Measurements from ENCODE around the gene INPPL1.
"Not testable (repeated sequence)": the region's sequence is repeated elsewhere in the genome, so short reads cannot be mapped to it uniquely, and the experiment has no call there.

Gene INPPL1

DNA sequence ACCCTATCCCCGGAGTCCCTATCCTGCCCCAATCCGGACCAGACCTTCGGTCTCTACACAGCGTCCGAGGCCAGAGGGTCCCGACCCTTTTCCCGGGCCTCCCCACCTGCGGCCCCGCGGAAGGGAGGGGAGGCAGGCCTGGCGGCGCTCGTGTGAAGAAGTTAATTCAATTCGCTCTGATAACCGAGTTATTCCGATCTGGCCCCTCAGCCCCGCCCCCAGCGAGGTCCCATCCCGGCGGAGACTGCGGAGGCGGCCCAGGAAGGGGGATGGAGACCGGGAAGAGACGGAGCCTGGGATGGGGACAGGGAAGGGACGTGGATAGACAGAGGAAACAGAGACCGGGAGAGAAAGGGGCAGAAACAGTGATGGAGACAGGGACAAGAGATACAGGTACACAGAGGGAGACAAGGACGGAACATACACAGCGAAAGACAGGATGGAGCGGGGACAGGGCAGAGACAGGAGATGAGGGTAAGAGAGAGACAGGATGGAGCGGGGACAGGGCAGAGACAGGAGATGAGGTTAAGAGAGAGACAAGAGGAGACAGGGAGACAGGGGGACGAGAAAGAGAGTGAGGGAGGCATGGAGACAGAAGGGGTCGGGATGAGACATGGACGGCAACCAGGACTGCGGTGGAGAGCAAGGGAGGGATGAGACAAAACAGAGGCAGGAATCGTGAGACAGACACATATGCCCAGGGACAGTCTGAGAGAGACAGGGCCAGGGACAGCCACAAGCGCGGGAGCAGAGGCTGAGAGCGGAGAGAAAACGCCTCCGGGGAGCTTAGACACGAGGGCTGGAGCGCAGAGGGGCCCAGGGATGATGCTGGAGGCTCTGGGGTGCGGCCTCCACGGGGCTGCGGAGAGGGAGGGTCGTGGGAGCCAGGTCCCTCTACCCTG lies 20.0 kb downstream of the INPPL1 start:
- DNase-seq, result no peak

DNA sequence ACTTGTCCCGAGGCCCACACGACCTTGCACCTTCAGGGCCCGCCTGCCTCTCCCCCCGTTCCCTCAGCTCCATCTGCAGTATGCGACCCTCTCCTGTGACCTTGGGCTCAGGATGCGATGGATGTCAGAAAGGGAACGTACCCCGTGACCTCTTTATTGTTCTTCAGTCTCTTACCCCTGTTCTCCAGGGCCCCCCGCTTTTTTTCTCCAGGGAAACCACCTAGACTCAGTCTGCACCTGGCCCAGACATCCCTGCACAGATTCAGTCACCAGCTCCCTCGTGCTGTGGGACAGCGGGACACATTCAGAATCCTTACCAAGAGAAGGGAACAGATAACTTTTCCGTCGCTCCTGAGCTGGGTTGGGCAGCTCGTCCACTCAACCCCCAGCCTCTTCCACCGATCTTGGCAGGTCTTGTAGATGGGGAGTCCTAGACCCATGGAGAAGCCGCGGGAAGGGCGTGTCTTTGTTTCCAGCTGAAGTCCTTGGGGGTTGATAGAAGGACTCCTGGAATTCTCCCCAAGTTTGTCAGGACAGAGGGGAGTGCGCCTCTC lies 20.8 kb downstream of the INPPL1 start:
- no peak for DNase-seq

DNA sequence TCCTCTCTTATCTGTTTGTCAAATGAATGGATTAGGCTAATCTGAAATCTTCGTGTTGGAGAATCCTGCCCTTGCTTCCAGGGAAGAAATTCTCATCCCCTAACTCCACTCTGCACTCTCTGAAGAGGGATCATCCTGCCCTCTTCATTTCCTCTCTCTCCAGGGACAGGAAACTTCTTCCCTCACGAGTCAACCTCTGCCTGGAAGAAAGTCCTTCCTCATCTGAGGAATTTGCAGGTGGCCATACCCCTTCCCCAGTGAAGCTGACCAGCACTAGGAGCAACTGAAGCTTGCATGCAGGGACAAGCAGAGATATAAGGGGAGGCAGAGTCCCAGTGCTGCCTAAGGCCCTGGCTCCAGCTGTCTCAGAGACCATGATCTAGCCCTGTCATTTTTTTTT lies 23.0 kb downstream of the INPPL1 start:
- DNase-seq, result no peak

DNA sequence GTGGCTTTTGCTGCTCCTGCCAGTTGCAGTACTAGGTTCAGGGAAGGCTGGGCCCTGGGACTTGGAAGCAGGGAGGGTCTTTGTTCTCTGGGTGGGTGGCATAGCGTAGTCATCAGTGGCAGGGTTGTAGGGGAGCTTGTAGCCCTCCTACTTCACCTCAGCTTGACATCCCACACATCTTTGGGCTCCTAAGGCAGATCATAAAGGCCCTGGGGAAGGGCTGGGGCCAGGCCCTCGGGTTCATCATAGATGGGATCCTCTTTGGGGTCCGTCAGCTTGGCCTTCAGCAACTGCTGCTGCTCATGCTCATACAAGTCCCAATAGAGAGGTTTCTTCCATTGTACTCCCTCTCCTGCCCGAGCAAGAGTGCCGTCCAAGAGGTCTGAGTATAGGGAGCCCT lies 25.4 kb downstream of the INPPL1 start:
- no peak for DNase-seq

DNA sequence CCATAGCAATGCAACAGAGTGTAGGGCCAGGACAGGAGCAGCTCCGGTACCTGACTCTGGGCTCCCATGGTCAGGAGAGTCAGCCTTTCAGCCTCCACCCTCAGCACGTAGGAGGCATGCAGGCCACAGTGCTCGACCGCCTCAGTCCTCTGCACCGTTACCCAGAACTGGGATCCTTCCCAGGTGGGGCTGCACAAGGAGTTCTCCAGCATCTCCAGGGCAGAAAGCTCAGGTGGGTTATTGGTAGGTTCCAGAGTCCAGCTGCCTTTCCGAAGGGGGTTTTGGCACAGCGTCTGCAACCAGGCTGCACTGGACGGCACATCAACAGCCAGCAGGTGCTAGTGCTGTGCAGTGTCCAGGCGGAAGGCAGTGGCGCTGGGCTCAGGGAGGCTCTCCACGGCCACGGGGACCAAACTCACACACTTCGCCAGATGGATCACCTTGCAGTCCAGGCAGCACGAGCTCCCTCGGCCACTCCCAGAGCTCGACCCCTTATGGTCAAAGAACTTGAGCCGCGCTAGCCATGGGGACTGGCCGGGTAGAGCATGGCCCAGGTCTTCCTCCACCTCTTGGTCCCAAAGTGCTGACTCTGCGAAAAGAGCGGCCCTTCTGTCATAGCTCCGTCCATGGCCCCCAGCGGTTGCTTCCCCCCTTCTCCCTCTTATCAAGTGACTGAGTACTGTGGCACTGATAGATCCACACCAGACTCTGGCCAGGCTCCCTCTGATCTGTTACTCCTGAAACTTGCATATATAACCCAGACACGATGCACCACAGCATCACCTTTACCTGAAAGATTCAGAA lies 26.3 kb downstream of the INPPL1 start:
- DNase-seq, result no peak

DNA sequence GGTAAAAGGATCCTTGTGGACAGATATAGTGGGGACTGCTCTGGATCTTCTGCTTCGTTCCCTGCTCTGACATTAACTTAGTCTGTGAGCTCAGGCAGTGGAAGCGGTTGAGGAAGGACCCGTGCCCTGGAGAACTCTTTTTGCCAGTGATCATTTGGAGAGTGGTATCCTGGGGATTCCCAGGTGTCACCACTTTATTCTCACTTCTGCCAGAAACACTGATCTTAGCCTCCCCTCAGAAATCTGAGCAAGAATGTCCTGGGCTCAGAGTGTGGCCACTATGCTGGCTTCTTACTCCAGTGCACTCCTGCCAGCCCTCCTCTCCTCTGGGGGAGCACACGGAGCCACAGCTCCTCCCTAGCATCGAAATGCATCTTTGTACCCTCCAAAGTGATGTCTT lies 27.0 kb downstream of the INPPL1 start:
- no peak for DNase-seq

DNA sequence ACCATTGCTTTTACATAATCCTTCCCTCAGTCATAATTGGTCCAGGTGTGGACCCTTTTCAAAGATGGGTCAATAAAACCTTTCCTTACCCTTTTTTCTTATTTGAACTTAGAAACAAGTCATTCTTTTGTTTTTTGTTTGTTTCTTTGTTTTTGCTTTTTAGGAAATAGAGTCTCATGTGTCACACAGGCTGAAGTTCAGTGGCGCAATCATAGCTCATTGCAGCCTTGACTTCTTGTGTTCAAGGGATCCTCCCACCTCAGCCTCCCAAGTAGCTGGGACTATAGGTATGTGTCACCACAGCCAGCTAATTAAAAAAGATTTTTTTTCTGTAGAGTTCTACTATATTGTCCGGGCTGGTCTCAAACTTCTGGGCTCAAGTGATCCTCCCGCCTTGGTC lies 28.8 kb downstream of the INPPL1 start:
- no peak for DNase-seq

DNA sequence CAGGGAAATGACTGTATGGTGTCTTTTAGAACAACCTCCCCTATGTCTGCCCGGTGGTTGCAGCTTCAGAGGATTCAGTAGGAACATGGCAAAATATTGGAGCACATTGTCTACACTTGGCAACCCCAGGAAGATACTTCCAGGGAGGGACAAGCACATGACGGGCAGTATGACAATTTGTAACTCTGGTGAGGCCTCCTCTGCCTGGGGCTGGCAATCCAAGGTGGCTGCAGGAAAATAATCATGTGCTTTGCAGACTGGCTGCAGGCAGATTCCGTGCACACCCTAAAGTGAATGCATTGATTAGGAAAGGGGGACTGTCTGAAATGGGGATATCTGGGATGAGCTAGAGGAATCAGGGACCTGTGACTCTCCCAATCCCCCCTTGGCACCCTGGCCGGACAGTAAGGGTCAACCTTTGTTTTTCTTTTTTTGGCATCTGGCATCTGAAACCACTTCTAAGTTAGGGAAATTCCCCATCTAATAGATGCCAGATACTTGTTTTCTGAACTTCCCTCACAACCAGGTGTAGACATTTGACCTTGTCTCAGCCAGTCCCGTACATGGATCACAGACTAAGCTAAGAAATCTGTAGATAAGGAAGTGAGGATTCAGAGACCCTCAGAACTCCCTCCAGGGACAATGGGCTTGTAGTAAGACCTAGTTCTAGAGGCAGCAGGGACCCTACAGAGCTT lies 29.9 kb downstream of the INPPL1 start:
- no peak for DNase-seq

DNA sequence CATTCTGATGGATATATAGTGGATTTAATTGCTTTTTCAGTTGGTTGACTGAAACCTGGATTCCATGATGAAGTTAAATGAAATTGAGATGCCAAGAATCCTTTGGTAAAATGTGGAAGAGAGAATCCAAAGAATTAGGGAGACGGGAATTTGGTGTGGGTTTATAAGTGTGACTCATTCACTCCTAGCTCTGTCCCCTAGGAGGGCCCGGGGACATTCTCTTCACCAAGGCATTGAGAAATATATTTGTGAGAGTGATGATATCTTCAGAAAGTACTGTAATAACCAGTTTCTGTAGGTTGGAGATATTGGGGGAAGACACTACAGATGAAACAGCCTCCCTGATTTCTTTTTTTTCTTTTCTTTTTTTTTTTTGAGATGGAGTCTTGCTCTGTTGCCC lies 33.0 kb downstream of the INPPL1 start:
- no peak for DNase-seq

DNA sequence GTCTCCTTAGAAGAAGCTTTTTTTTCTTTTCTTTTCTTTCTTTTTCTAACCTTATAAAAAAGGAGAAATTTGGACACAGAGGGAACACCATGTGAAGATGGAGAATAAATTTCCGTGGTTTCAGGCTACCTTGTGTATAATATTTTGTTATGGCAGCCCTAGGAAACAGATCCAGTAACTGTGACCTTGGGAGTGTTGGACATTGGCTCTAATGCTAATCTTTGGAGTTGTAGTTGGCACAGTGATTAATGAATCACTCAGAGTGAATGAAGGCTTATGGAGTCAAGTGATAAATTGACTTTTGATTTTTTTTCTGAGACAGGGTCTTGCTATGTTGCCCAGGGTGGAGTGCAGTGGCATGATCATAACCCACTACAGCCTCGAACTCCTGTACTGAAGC lies 34.9 kb downstream of the INPPL1 start:
- no peak for DNase-seq

DNA sequence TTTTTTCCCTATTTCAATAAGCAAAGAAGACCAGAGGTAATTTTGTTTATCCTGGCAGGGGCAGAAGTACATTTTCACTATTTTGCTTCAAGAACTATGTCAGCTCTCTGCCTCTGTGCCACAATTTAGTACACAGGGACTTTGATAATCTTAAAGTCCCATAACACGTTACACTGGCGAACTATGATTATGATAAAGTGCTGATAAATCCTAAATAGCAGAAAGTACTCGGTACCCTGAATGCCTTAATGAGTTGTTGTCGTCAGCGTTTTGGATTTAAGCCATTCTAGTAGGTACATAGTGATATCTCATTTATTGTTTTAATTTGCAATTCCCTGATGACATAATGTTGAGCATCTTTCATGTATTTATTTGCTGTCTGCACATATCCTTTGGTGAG lies 36.0 kb downstream of the INPPL1 start:
- no peak for DNase-seq

DNA sequence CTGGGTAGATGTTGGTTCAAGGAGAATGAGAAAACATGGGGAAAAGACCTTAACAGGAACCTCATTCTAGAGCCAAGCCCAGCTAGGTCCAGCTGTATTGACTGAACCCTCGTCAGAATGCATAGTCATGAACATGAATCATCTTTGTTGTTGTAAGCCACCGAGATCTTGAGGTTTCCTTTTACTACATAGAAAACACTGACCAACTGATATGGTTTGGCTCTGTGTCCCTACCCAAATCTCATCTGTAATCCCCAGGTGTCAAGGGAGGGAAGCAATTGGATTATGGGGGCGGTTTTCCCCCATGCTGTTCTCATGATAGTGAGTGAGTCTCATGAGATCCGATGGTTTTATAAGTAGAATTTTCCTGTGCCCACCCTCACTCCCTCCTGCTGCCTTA lies 38.8 kb downstream of the INPPL1 start:
- no peak for DNase-seq

DNA sequence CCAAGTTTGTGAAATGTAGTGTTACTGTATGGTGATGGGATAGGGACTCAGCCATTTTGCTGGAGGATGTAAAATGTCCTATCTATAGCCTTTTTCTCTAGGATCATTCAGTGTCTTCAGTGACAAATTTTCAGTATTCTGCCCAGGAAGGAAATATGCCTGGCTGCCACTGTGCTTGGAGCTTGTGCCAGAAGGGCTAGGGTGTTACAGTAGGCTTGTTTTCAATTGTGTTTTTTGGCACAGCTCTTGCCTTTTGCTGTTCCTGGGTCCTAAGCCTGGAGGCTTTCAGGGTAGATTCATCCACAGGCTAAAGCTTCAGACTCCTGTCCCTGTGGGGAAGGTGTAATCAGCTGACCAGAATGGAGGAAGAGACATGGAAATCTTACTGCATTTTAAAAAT lies 41.4 kb downstream of the INPPL1 start:
- DNase-seq, result no peak

DNA sequence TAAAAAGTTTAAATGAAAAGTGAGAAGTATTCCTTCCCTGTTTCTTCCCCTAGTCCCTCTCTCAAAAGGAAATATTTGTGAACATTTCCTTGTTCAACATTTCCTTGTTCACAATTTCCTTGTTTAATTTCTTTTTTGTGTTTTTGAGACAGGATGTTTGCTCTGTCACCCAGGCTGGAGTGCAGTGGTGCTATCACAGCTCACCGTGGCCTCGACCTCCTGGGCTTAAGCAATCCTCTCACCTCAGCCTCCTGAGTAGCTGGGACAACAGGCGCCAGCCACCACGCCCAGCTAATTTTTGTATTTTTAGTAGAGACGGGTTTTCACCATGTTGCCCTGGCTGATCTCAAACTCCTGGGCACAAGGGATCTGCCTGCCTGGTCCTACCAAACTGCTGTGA lies 42.4 kb downstream of the INPPL1 start:
- DNase-seq, result not testable (repeated sequence)

DNA sequence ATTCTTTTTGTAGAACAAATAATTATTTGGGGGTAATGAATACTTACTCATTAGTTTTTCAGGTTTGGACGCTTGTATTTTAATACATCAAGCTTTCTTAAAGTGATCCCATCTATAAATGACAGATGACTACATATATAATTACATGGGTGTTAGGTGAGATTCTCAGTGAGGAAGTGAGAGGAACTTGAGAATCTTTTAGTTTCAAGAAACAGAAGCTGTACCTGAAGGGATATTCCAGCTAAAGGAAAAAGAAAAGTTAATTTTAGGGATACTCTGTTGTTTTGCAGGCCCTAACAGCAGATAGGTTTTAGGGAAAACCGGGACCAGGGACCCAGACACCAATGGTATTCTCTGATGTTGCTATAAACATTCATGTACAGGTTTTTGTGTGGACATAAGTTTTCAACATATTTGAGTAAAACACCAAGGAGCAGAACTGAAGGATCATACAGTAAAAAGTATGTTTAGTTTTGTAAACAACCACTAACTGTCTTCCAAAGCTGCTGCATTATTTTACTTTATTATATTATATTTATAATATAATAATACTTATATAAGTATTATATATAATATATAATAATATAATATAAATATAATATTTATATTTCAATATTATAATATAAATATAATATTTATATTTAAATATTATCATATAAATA lies 43.5 kb downstream of the INPPL1 start:
- no peak for DNase-seq

DNA sequence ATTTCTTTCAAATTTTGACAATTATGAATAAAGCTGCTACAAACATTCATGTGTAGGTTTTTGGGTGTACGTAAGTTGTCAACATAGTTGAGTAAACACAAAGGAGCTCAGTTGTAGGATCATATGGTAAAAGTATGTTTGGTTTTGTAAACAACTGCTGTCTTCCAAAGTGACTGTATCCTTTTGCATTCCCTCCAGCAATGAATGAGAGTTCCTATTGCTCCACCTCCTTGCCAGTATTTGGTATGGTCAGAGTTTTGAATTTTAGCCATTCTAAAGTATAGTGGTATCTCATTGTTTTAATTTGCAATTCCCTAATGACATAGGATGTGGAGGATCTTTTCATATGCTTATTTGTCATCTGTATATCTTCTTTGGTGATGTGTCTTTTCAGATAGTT lies 47.4 kb downstream of the INPPL1 start:
- no peak for DNase-seq

DNA sequence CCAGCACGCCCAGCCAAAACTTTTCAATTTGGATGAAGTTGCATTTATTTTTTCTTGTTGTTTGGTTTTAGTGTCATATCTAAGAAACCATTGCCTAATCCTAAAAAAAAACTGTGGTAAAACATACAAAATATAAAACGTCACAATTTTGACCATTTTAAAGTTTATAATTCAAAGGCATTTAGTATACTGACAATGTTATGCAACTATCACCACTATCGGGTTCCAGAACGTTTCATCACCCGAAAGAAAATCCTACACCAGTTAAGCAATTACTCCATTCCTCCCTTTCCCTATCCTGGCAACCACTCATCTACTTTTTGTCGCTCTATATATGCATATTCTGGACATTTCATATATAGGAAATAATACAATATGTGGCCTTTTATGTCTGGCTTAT lies 49.9 kb downstream of the INPPL1 start:
- no peak for DNase-seq

DNA sequence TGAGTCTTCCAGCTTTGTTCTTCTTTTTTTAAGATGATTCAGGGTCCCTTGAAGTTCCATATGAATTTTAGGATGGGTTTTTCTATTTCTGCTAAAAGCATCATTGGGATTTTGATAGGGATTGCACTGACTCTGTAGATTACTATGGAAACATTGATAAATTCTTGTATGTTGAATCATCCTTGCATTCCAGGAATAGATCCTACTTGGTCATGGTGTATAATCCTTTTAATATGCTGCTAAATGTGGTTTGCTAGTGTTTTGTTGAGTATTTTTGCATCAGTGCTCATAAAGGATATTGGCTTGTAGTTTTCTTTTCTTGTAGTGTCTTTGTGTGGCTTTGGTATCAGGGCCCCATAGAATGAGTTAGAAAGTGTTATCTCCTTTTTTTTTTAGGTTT lies 54.3 kb downstream of the INPPL1 start:
- DNase-seq, result no peak

DNA sequence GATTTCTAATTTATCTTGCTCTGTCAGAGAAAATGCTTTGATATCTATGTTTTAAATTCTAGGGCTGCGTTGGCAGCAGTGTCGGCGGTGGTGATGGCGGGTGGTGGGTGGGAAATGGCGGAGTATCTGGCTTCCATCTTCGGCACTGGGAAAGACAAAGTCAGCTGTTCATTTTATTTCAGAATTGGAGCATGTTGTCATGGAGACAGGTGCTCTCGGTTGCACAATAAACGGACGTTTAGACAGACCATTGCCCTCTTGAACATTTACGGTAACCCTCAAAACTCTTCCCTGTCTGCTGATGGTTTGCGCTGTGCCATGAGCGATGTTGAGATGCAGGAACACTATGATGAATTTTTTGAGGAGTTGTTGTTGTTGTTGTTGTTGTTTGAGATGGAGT lies 55.5 kb downstream of the INPPL1 start:
- no peak for DNase-seq

DNA sequence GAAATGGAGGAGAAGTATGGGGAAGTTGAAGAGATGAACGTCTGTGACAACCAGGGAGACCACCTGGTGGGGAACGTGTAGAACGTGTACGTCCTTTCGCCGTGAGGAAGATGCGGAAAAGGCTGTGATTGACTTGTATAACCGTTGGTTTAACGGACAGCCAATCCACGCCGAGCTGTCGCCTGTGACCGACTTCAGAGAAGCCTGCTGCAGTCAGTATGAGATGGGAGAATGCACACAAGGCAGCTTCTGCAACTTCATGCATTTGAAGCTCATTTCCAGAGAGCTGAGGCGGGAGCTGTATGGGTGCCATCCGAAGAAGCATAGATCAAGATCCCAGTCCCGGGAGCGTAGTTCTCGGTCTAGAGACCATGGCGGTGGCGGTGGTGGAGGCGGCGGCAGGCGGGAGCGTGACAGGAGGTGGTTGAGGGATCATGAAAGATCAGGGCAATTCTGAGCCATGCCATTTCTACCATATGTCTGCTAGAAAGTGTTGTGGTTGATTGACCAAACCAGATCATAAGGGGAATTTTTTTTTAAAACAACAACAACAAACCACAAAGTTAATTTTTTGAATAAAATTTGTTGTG lies 56.3 kb downstream of the INPPL1 start:
- no peak for DNase-seq

DNA sequence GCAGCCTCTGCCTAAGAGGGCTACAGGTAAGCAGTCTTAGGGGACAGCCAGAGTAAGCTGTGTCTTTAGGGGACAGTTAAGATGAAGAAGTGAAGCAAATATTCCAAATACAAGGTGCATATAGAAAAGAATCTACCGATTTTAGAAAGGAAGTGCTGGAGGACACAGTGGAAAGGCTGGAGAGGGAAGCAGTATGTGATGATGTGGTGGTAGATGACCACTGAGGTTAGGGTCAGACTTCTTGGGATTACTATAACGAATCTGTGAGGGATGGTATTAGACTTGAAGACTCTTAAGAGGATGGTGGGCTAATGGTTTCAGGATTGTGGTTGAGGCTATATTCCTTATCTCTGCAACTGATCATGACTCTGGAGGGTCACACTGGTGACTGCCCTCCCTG lies 59.4 kb downstream of the INPPL1 start:
- DNase-seq, result no peak

DNA sequence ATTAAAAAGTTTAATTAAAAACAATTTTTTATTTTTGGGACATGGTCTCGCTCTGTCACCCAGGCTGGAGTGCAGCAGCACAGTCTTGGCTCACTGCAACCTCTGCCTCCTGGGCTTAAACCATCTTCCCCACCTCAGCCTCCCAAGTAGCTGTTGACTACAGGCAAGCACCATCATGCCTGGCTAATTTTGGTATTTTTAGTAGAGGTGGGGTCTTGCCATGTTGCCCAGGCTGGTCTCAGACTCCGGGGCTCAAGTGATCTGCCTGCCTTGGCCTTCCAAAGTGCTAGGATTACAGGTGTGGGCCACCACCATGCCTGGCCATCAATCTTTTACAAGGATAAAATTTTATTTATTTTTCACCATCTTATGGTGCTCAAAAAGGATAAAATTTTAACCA lies 62.7 kb downstream of the INPPL1 start:
- DNase-seq, result no peak
